ENCODE measurements around the gene GADD45G.

Gene GADD45G

GRCh38 chr9:89606049-89606623 is 1.3 kb downstream of the GADD45G start:
- Histone ChIP-seq H3K4me1 (peaks cover 34 to 49% (median 45%) of the 10 kb centered on the region in 10 experiments), H4K20me1 (peaks cover 0 to 26% (median 13%) of the 10 kb centered on the region in 11 experiments; a peak in 11 of 22 replicates), H3K4me3 (peak overlapping the region; percentile 64 to 78 (median 70)), H3K36me3 (no peaks in the 10 kb centered on the region), H3K4me2 (peak overlapping the region; percentile 97 to 100 (median 99)), H3K9ac (peak overlapping the region; percentile 47 to 83 (median 73); a peak in 21 of 22 replicates), H3K27ac (peak overlapping the region in 10 of 11 experiments; percentile 37 to 72 (median 62); a peak in 18 of 22 replicates), H3K9me3 (replicated peaks in 1 of 11) (no peaks in the 10 kb centered on the region), H3K27me3 (peaks cover 24 to 49% (median 36%) of the 10 kb centered on the region in 11 experiments)
- no peak for TF ChIP-seq Cebpa-rat (IDR thresholded peaks at IDR 0.05)

DNA sequence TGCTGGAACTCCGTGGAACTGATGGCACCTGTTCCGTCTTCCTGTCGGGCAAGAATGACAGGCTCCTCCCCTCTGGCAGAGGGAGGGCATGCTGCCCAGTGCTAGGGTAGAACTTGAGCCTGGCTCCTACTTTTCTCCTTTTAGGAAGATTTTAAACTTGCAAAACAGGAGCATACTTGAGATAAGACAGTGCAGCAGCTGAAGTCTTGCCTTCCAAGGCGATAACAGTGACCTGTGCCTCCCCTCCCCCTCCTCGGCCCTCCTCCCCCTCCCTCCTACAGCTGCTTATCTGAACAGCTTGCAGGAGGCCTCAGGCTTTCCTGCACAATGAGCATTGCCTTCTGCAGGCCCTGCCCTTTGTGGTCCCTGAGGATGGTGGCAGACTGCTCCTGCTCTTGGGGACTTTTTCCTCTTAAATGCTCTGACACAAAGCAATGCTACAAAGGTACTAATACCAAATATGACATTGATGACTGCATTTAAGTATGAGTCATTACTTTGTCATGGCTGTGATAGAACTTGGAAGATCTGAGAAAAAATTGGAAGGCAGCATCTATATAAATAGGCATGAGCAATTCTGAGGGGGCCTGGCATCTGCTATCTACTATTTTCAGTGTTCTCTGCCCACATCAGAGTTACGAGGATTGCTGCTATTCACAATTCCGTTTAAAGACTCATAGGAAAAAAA is 2.0 kb downstream of the GADD45G start:
- H3K9me3 ChIP-seq (replicated peaks in 1 of 11), result peaks cover 0 to 5% (median under 1%) of the 10 kb centered on the region in 11 experiments; a peak in 11 of 22 replicates
- peaks cover 34 to 49% (median 45%) of the 10 kb centered on the region in 10 experiments for H3K4me1 ChIP-seq
- no peak for TF ChIP-seq Cebpa-rat (IDR thresholded peaks at IDR 0.05)
- H3K4me3 ChIP-seq, result peak overlapping the region; percentile 64 to 78 (median 70)
- H3K27ac ChIP-seq, result peak overlapping the region in 5 of 11 experiments; percentile 62 to 70 (median 69); a peak in 8 of 22 replicates
- H4K20me1 ChIP-seq, result peaks cover 0 to 26% (median 13%) of the 10 kb centered on the region in 11 experiments; a peak in 11 of 22 replicates
- peak overlapping the region in 9 of 11 experiments; percentile 66 to 83 (median 75); a peak in 15 of 22 replicates for H3K9ac ChIP-seq
- H3K27me3 ChIP-seq, result peaks cover 24 to 49% (median 36%) of the 10 kb centered on the region in 11 experiments
- no peaks in the 10 kb centered on the region for H3K36me3 ChIP-seq
- peak overlapping the region; percentile 97 to 100 (median 99) for H3K4me2 ChIP-seq

- Histone ChIP-seq H3K4me1 (peaks cover 29 to 41% (median 37%) of the 10 kb centered on the region in 10 experiments), H3K4me2 (no peak overlapping the region), H3K36me3 (no peaks in the 10 kb centered on the region), H3K9ac (no peak overlapping the region), H3K27me3 (peaks cover 16 to 38% (median 27%) of the 10 kb centered on the region in 11 experiments), H3K4me3 (no peak overlapping the region), H4K20me1 (peaks cover 0 to 26% (median 8%) of the 10 kb centered on the region in 11 experiments; a peak in 11 of 22 replicates), H3K27ac (no peak overlapping the region), H3K9me3 (replicated peaks in 1 of 11) (peaks cover 0 to 18% (median 12%) of the 10 kb centered on the region in 11 experiments; a peak in 14 of 22 replicates)
- TF ChIP-seq Cebpa-rat (IDR thresholded peaks at IDR 0.05), result no peak
These were observed 4.0 kb downstream of the GADD45G start for GRCh38 chr9:89608641-89609335.

DNA sequence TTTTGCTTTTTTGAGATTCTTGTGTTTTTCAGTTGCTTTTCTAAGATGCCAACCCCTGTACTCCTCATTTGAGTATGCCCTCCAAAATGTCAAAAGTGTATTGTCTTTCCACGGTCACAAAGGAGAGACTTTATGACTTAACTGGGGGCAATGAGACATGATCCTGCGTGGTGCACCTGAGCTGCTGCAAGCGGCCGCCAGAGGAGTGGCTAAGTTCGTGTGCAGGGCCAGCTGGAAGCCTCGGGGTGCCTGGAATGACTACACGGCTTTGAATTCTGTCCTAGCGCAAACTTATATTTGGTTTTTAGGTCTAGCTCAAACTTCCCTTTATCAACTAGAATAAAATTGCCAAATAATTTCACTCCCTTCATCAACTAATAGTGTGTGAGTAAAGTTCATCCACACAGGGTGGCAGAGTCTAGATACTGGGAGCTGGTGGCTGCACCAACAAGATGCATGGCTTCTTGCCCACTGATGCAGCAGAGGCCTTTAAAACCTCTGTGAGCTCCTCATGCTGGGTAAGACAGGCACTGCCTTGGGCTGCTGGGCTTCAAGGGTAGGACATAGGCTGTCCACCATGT is 4.7 kb downstream of the GADD45G start:
- TF ChIP-seq Cebpa-rat (IDR thresholded peaks at IDR 0.05), result no peak
- peaks cover 0 to 18% (median 12%) of the 10 kb centered on the region in 11 experiments; a peak in 14 of 22 replicates for H3K9me3 ChIP-seq (replicated peaks in 1 of 11)
- H3K27me3 ChIP-seq, result peaks cover 9 to 31% (median 20%) of the 10 kb centered on the region in 11 experiments; a peak in 20 of 22 replicates

GRCh38 chr9:89610391-89610925 is 5.6 kb downstream of the GADD45G start:
- Histone ChIP-seq H3K9ac (no peak overlapping the region), H3K4me1 (peaks cover 20 to 25% (median 24%) of the 10 kb centered on the region in 10 experiments), H3K27me3 (peaks cover 7 to 21% (median 11%) of the 10 kb centered on the region in 11 experiments; a peak in 18 of 22 replicates), H3K9me3 (replicated peaks in 1 of 11) (peaks cover 0 to 18% (median 12%) of the 10 kb centered on the region in 11 experiments; a peak in 14 of 22 replicates), H4K20me1 (peaks cover 0 to 20% (median 0%) of the 10 kb centered on the region in 11 experiments; a peak in 6 of 22 replicates), H3K27ac (no peak overlapping the region), H3K4me3 (no peak overlapping the region), H3K36me3 (no peaks in the 10 kb centered on the region), H3K4me2 (no peak overlapping the region)
- no peak for TF ChIP-seq Cebpa-rat (IDR thresholded peaks at IDR 0.05)

More for the DNA sequence above, 4.7 kb downstream of the GADD45G start:
- Histone ChIP-seq H4K20me1 (peaks cover 0 to 26% (median 5%) of the 10 kb centered on the region in 11 experiments; a peak in 9 of 22 replicates), H3K27ac (no peak overlapping the region), H3K4me1 (peaks cover 21 to 34% (median 30%) of the 10 kb centered on the region in 10 experiments), H3K4me3 (no peak overlapping the region), H3K4me2 (no peak overlapping the region), H3K36me3 (no peaks in the 10 kb centered on the region), H3K9ac (no peak overlapping the region)

DNA sequence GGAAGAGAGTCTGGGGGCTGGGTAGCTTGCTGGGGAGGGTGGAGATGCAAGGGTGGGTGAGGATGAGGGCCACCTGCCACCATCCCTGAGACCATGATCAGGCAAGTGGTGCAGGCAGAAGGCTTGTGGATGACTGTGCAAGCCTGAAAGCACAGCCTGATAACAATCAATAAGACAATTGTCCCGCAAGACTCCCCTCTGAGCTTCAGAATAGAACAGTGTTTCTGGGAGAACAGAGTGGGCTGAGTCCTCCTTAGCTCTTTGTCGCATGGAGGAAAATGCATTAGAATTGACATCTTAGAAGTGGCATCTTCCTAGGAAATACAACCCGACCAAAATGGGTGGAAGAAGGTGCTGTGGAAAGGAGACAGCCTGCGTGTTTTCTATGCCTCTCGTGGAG is 6.6 kb downstream of the GADD45G start:
- Histone ChIP-seq H3K9me3 (replicated peaks in 1 of 11) (peaks cover 0 to 18% (median 12%) of the 10 kb centered on the region in 11 experiments; a peak in 14 of 22 replicates), H3K4me2 (no peak overlapping the region), H3K4me1 (peaks cover 10 to 15% (median 14%) of the 10 kb centered on the region in 10 experiments), H3K4me3 (no peak overlapping the region), H4K20me1 (peaks cover 0 to 10% (median 0%) of the 10 kb centered on the region in 11 experiments; a peak in 2 of 22 replicates), H3K27ac (no peak overlapping the region), H3K9ac (no peak overlapping the region), H3K27me3 (peaks cover 0 to 12% (median 2%) of the 10 kb centered on the region in 11 experiments; a peak in 10 of 22 replicates), H3K36me3 (no peaks in the 10 kb centered on the region)
- no peak for TF ChIP-seq Cebpa-rat (IDR thresholded peaks at IDR 0.05)

GRCh38 chr9:89612566-89613278 is 7.9 kb downstream of the GADD45G start:
- Histone ChIP-seq H3K4me1 (peaks cover 0 to 6% (median 1%) of the 10 kb centered on the region in 10 experiments; a peak in 14 of 20 replicates), H3K36me3 (no peaks in the 10 kb centered on the region), H3K9ac (no peak overlapping the region), H4K20me1 (no peaks in the 10 kb centered on the region), H3K4me3 (no peak overlapping the region), H3K4me2 (no peak overlapping the region), H3K9me3 (replicated peaks in 1 of 11) (peaks cover 0 to 18% (median 12%) of the 10 kb centered on the region in 11 experiments; a peak in 14 of 22 replicates), H3K27me3 (peaks cover 0 to 3% (median 0%) of the 10 kb centered on the region in 11 experiments; a peak in 1 of 22 replicates), H3K27ac (no peak overlapping the region)
- no peak for TF ChIP-seq Cebpa-rat (IDR thresholded peaks at IDR 0.05)
